Measurements from ENCODE around the gene MX1. TPM values are rescaled to one million over a fixed set of nuclear protein-coding genes. Genes with fewer than 3 reads are reported as not detected.

The MX1 gene
- total RNA-seq, 2 experiments from 2014 or later: 23.9 to 24.7 TPM

- no peak for DNase-seq (ENCODE audit: low spot score)
- H3K79me2 ChIP-seq (ENCODE audit: insufficient read depth, low read depth, low read length): no peaks in the 10 kb centered on the region
- intact Hi-C loops (cut with micrococcal nuclease; ENCODE audit: unreplicated experiment): loop anchor here (2.0 to 10.0 kb wide), 3 partner anchors 61 to 635 kb away; no protein-coding TSS in a partner anchor
- peaks cover 18% of the 10 kb centered on the region for H3K36me3 ChIP-seq (ENCODE audit: insufficient read depth, low read length)
- no peak overlapping the region for H3K27ac ChIP-seq (ENCODE audit: low read depth, low read length, poor library complexity, severe bottlenecking)
- no peak overlapping the region for H3K4me2 ChIP-seq (ENCODE audit: low read length)
- H3K4me3 ChIP-seq (ENCODE audit: low read depth, low read length, poor library complexity, severe bottlenecking): no peak overlapping the region
- TF ChIP-seq EZH2phosphoT487 (IDR thresholded peaks at IDR 0.05; ENCODE audit: borderline replicate concordance, low read depth, low read length): no peak
- TF ChIP-seq CTCF (conservative IDR thresholded peaks at IDR 0.05; ENCODE audit: low read length): no peak
- H2AFZ ChIP-seq (ENCODE audit: low read length): no peak overlapping the region
- H3K9me3 ChIP-seq (ENCODE audit: low read length): peaks cover 17% of the 10 kb centered on the region; the same call in 1 of the 2 replicates
- ChIA-PET CTCF (ENCODE audit: unreplicated experiment) (no interaction called here), POLR2A (interaction anchor here (2.0 to 2.2 kb wide), 2 partner anchors 10 to 12 kb away, joined by 6 read pairs; no protein-coding TSS in a partner anchor)
- peaks cover 65% of the 10 kb centered on the region for H3K4me1 ChIP-seq (ENCODE audit: insufficient read depth, low read length, poor library complexity, severe bottlenecking)
- no peaks in the 10 kb centered on the region for H4K20me1 ChIP-seq (ENCODE audit: insufficient read depth, low read length)
- no TSS peak for BruUV-seq (replicated peaks)
- no peaks in the 10 kb centered on the region for H3K9me2 ChIP-seq (ENCODE audit: insufficient read depth, low read length)
Observed at GRCh38 chr21:41429925-41430491, 4.0 kb downstream of the MX1 start.

GRCh38 chr21:41431788-41432548 is 5.9 kb downstream of the MX1 start:
- Histone ChIP-seq H3K79me2 (ENCODE audit: insufficient read depth, low read depth, low read length) (no peaks in the 10 kb centered on the region), H3K4me3 (ENCODE audit: low read depth, low read length, poor library complexity, severe bottlenecking) (no peak overlapping the region), H3K27ac (ENCODE audit: low read depth, low read length, poor library complexity, severe bottlenecking) (peak overlapping the region; percentile 46), H4K20me1 (ENCODE audit: insufficient read depth, low read length) (no peaks in the 10 kb centered on the region), H3K4me2 (ENCODE audit: low read length) (peak overlapping the region; percentile 55), H3K4me1 (ENCODE audit: insufficient read depth, low read length, poor library complexity, severe bottlenecking) (peaks cover 51% of the 10 kb centered on the region), H3K36me3 (ENCODE audit: insufficient read depth, low read length) (peaks cover 37% of the 10 kb centered on the region), H3K9me3 (ENCODE audit: low read length) (peaks cover 20% of the 10 kb centered on the region; the same call in 1 of the 2 replicates), H2AFZ (ENCODE audit: low read length) (no peak overlapping the region), H3K9me2 (ENCODE audit: insufficient read depth, low read length) (no peaks in the 10 kb centered on the region)
- TF ChIP-seq EZH2phosphoT487 (IDR thresholded peaks at IDR 0.05; ENCODE audit: borderline replicate concordance, low read depth, low read length): no peak
- TF ChIP-seq CTCF (conservative IDR thresholded peaks at IDR 0.05; ENCODE audit: low read length): no peak
- no TSS peak for BruUV-seq (replicated peaks)
- intact Hi-C loops (cut with micrococcal nuclease; ENCODE audit: unreplicated experiment): loop anchor here (2.0 kb wide), 1 partner anchor 63 kb away; no protein-coding TSS in a partner anchor
- DNase-seq (ENCODE audit: low spot score): peak; percentile 89
- POLR2A ChIA-PET: interaction anchor here (0.9 to 2.2 kb wide), 7 partner anchors 8 to 59 kb away, joined by 3 to 6 read pairs (median 3); no protein-coding TSS in a partner anchor
- CTCF ChIA-PET (ENCODE audit: unreplicated experiment): interaction anchor here (0.8 to 1.3 kb wide), 3 partner anchors 10 to 112 kb away, joined by 3 to 8 read pairs (median 3); no protein-coding TSS in a partner anchor

All from OCI-LY7 (cell line).